ENCODE results near the gene CCT2.

CCT2 gene

GRCh38 chr12:69585189-69586062 lies at the start of gene CCT2:
CCT2 (plus strand) TSS chr12:69585459; CDS start chr12:69585522, 63 bp downstream.
- DNase-seq (ENCODE audit: low read depth) = peak; percentile 85

- DNase-seq (ENCODE audit: low read depth) = no peak
These were observed 44.3 kb upstream of the CCT2 start for GRCh38 chr12:69540987-69541386.

- DNase-seq (ENCODE audit: low read depth) = no peak
These were observed 41.2 kb upstream of the CCT2 start for GRCh38 chr12:69544087-69544486.

GRCh38 chr12:69545081-69545480 lies 40.2 kb upstream of the CCT2 start:
- no peak for DNase-seq (ENCODE audit: low read depth)

GRCh38 chr12:69546693-69547438 lies 38.4 kb upstream of the CCT2 start:
- DNase-seq (ENCODE audit: low read depth) = no peak

GRCh38 chr12:69548687-69549086 lies 36.6 kb upstream of the CCT2 start:
- no peak for DNase-seq (ENCODE audit: low read depth)

GRCh38 chr12:69550569-69551350 lies 34.5 kb upstream of the CCT2 start:
- no peak for DNase-seq (ENCODE audit: low read depth)

- no peak for DNase-seq (ENCODE audit: low read depth)
These were observed 31.5 kb upstream of the CCT2 start for GRCh38 chr12:69553628-69554248.

- no peak for DNase-seq (ENCODE audit: low read depth)
These were observed 29.8 kb upstream of the CCT2 start for GRCh38 chr12:69555461-69555860.

- DNase-seq (ENCODE audit: low read depth) = no peak
These were observed 28.9 kb upstream of the CCT2 start for GRCh38 chr12:69556383-69556782.

GRCh38 chr12:69563166-69563762 lies 22.0 kb upstream of the CCT2 start:
- DNase-seq (ENCODE audit: low read depth) = no peak

GRCh38 chr12:69566603-69567002 lies 18.7 kb upstream of the CCT2 start:
- DNase-seq (ENCODE audit: low read depth) = no peak

GRCh38 chr12:69569236-69569635 lies 16.0 kb upstream of the CCT2 start:
- no peak for DNase-seq (ENCODE audit: low read depth)

GRCh38 chr12:69570000-69570516 lies 15.2 kb upstream of the CCT2 start:
- DNase-seq (ENCODE audit: low read depth) = no peak

- peak; percentile 21 for DNase-seq (ENCODE audit: low read depth)
These were observed 14.5 kb upstream of the CCT2 start for GRCh38 chr12:69570545-69571399.

GRCh38 chr12:69575346-69575745 lies 9.9 kb upstream of the CCT2 start:
- DNase-seq (ENCODE audit: low read depth) = no peak

- DNase-seq (ENCODE audit: low read depth) = no peak
These were observed 7.0 kb upstream of the CCT2 start for GRCh38 chr12:69578283-69578682.

- no peak for DNase-seq (ENCODE audit: low read depth)
These were observed 6.2 kb upstream of the CCT2 start for GRCh38 chr12:69579029-69579428.

GRCh38 chr12:69580074-69580473 lies 5.2 kb upstream of the CCT2 start:
- DNase-seq (ENCODE audit: low read depth) = no peak

- DNase-seq (ENCODE audit: low read depth) = no peak
These were observed 2.1 kb upstream of the CCT2 start for GRCh38 chr12:69583203-69583602.

Data from CMK (cell line).